Natural killer cell (primary cell): ENCODE results near the gene ARHGAP6. TPM values are rescaled to one million over a fixed set of nuclear protein-coding genes. Genes with fewer than 3 reads are reported as not detected.

Experiments used
- ATAC-seq, 3 donors: fragments of 150-1000 bp in 2 of 3; fragments of 200-7000 bp in 1 of 3; cut with Tn5 transposase; 1 replicate in 1 of 3; 2 replicates in 2 of 3; pipeline ENCODE4 v1.10.0; 2021; ENCODE audit warnings: mild to moderate bottlenecking in 2 of 3, moderate library complexity in 2 of 3
- DNase-seq, 2 donors: peaks; one replicate each; pipeline versions ENCODE4 v3.0.0 to v3.0.0-alpha.2; 2013 to 2021; ENCODE audit warnings: mixed read lengths in 1 of 2
- H3K27ac ChIP-seq: one replicate; pipeline ENCODE4 v1.5.1; 2013; ENCODE audit warnings: mild to moderate bottlenecking, low read length
- H3K27me3 ChIP-seq: one replicate; pipeline ENCODE4 v1.6.1; 2013; ENCODE audit warnings: low read length; ENCODE audit not compliant: control insufficient read depth, insufficient read depth
- H3K36me3 ChIP-seq: one replicate; pipeline ENCODE4 v1.6.1; 2013; ENCODE audit warnings: low read length; ENCODE audit not compliant: control insufficient read depth, insufficient read depth
- H3K4me1 ChIP-seq: one replicate; pipeline ENCODE4 v1.6.1; 2013; ENCODE audit warnings: low read length; ENCODE audit not compliant: control insufficient read depth, insufficient read depth
- H3K4me3 ChIP-seq: one replicate; pipeline ENCODE4 v1.5.1; 2013; ENCODE audit warnings: low read length
- H3K9me3 ChIP-seq: one replicate; pipeline ENCODE4 v1.6.1; 2013; ENCODE audit warnings: low read length; ENCODE audit not compliant: control insufficient read depth, insufficient read depth
- H3K27ac Mint-ChIP-seq, 2 donors: one replicate each; pipeline ENCODE4 v1.8.0; 2022; ENCODE audit warnings: mild to moderate bottlenecking in 2 of 2, mixed read lengths in 2 of 2, moderate library complexity in 1 of 2
- H3K27me3 Mint-ChIP-seq, 2 donors: one replicate each; pipeline ENCODE4 v1.8.0; 2022; ENCODE audit warnings: low read depth in 2 of 2, mixed read lengths in 2 of 2
- H3K36me3 Mint-ChIP-seq: one replicate; pipeline ENCODE4 v1.8.0; 2022; ENCODE audit warnings: mixed read lengths
- H3K4me1 Mint-ChIP-seq, 2 donors: one replicate each; pipeline ENCODE4 v1.8.0; 2022; ENCODE audit warnings: mixed read lengths in 2 of 2
- H3K4me3 Mint-ChIP-seq: one replicate; pipeline ENCODE4 v1.8.0; 2022; ENCODE audit warnings: mild to moderate bottlenecking, moderate library complexity, mixed read lengths
- H3K9me3 Mint-ChIP-seq, 2 donors: one replicate each; pipeline ENCODE4 v1.8.0; 2022; ENCODE audit warnings: mixed read lengths in 2 of 2
- WGBS: methylation state at CpG from one replicate; pipeline ENCODE4 v1.1.7; 2013; ENCODE audit warnings: missing lambda C conversion rate; ENCODE audit not compliant: insufficient coverage; 5-methylcytosine and 5-hydroxymethylcytosine counted together
- intact Hi-C: fragments of 100-400 bp; cut with micrococcal nuclease; formaldehyde crosslinking; loops from one replicate; pipeline ENCODE4 v1.14.2; 2022
- total RNA-seq, 4 donors: library from RNA; stranded (reverse); fragments of 120-200 nt in 1 of 4; gene quantifications; one replicate each; pipeline versions ENCODE4 v1.2.3 to v1.2.4, GENCODE V29; 2013 to 2022
- TF ChIP-seq, protein P1 (sequence below): fragments of 200-600 bp; IDR thresholded peaks from one replicate; pipeline ENCODE4 v1.8.0; 2022; ENCODE audit warnings: antibody characterized with exemption

The ARHGAP6 gene
- total RNA-seq, 3 donors from 2014 or later (not counting 1 experiment from before 2014, with no cell fraction given): 0.32 to 1.9 (median 1.8) TPM

DNA sequence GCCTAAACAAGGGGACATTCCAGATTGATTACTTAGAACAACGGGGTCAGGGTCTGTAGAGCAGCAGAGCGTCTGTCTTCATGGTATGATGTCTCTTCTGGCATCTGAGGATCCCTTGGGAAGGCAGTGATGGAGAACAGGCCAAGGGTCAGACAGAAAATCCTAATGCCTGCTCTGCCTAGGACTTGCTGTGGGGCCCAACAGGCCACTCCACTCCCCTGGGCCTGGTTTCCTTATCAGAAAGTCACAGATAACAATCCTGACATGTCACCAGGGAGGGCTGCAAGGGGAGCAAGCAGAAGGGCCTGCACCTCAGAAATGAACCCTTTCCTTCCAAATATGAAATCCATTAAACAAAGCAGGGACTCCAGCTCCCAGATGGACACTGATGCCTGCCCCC, 21.4 kb upstream of the ARHGAP6 start:
- H3K4me1 Mint-ChIP-seq: no peaks in the 10 kb centered on the region
- DNase-seq: no peak
- peaks cover 6 to 7% of the 10 kb centered on the region in 2 donors for H3K27me3 Mint-ChIP-seq
- Histone ChIP-seq H3K36me3 (no peaks in the 10 kb centered on the region), H3K9me3 (no peaks in the 10 kb centered on the region), H3K27ac (no peak overlapping the region), H3K4me1 (no peaks in the 10 kb centered on the region), H3K27me3 (no peaks in the 10 kb centered on the region), H3K4me3 (no peak overlapping the region)
- ATAC-seq: no peak
- 64% methylated on average over 2 of the region's 2 CpGs for WGBS
- intact Hi-C loops: no loop called here
- TF ChIP-seq, protein P1, sequence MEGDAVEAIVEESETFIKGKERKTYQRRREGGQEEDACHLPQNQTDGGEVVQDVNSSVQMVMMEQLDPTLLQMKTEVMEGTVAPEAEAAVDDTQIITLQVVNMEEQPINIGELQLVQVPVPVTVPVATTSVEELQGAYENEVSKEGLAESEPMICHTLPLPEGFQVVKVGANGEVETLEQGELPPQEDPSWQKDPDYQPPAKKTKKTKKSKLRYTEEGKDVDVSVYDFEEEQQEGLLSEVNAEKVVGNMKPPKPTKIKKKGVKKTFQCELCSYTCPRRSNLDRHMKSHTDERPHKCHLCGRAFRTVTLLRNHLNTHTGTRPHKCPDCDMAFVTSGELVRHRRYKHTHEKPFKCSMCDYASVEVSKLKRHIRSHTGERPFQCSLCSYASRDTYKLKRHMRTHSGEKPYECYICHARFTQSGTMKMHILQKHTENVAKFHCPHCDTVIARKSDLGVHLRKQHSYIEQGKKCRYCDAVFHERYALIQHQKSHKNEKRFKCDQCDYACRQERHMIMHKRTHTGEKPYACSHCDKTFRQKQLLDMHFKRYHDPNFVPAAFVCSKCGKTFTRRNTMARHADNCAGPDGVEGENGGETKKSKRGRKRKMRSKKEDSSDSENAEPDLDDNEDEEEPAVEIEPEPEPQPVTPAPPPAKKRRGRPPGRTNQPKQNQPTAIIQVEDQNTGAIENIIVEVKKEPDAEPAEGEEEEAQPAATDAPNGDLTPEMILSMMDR: no peak
- no peak overlapping the region for H3K4me3 Mint-ChIP-seq
- H3K9me3 Mint-ChIP-seq: peaks cover 0 to 2% of the 10 kb centered on the region in 2 donors
- no peaks in the 10 kb centered on the region for H3K36me3 Mint-ChIP-seq
- no peak overlapping the region for H3K27ac Mint-ChIP-seq

DNA sequence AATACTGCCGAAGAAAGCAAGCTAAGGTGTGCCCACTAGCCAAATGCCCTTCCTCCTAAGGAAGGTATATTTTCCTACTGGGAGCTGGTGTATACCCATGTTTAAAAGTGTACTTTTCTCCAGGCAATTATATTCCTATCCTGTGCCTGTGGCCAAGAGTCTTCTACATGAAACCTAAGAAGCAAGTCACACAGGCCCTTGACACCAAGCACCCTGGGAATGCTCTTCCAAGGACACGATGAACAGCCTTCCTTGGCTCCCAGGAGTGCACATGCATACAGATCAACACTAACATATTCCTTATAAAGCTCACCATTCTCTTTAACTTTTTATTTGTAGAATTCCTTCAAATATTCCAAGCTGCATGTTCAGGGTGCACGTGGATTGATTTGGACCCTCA, 17.3 kb upstream of the ARHGAP6 start:
- Mint-ChIP-seq H3K4me1 (no peaks in the 10 kb centered on the region), H3K27ac (no peak overlapping the region), H3K36me3 (no peaks in the 10 kb centered on the region), H3K9me3 (peaks cover 0 to 2% of the 10 kb centered on the region in 2 donors), H3K27me3 (peaks cover 0 to 10% of the 10 kb centered on the region in 2 donors), H3K4me3 (no peak overlapping the region)
- WGBS: 77% methylated on average over 1 of the region's 3 CpGs
- Histone ChIP-seq H3K27me3 (no peaks in the 10 kb centered on the region), H3K27ac (no peak overlapping the region), H3K36me3 (no peaks in the 10 kb centered on the region), H3K4me3 (no peak overlapping the region), H3K4me1 (no peaks in the 10 kb centered on the region), H3K9me3 (no peaks in the 10 kb centered on the region)
- intact Hi-C loops: no loop called here
- no peak for ATAC-seq
- DNase-seq: no peak
- TF ChIP-seq, protein P1: no peak

DNA sequence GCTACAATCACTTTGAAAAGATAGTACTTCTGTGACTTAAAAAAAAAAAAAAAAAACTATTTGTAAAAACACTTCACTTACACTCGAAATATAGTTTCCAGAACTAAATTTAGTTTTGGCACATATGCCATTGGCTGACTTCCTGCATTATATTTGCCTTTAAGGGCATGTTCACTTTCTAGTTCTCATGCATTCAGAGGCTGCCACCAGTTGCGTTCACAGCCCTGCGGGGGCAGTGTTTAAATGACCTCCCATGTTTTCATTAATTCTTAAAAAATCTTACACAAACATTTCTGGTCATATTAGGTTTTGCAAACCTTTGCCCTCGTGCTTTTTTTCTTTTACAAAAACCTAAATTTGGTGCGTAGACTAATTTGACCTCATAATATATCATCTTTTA, 12.4 kb upstream of the ARHGAP6 start:
- ATAC-seq (no peak), DNase-seq (peak in 1 of 2 donors; percentile 2)
- Mint-ChIP-seq H3K27me3 (peaks cover 0 to 5% of the 10 kb centered on the region in 2 donors), H3K36me3 (no peaks in the 10 kb centered on the region), H3K4me3 (no peak overlapping the region), H3K27ac (no peak overlapping the region), H3K9me3 (no peaks in the 10 kb centered on the region), H3K4me1 (no peaks in the 10 kb centered on the region)
- no peaks in the 10 kb centered on the region for H3K36me3 ChIP-seq
- H3K4me1 ChIP-seq: no peaks in the 10 kb centered on the region
- 58% methylated on average over 5 of the region's 5 CpGs for WGBS
- intact Hi-C loops: no loop called here
- no peak overlapping the region for H3K27ac ChIP-seq
- no peaks in the 10 kb centered on the region for H3K27me3 ChIP-seq
- no peaks in the 10 kb centered on the region for H3K9me3 ChIP-seq
- TF ChIP-seq, protein P1: no peak
- no peak overlapping the region for H3K4me3 ChIP-seq

DNA sequence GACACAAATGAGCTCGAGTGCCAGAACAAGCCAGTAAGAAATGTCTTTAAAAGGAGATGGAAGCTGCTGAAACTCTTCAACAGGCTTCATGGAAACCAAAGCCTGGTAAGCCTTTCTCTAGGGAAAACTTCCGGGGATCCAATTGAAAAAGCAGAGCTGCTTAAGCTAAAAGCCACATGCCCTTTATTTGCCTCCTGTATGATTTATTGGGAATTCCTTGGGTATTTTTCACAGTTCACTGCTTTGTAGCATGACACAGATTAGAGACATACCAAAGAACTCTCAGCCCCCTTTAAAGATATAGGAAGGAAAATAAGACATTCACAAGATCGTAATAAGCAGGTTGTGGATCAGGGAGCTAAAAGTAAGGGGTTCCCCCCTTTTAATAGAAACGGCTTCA, 6.5 kb upstream of the ARHGAP6 start:
- intact Hi-C loops: no loop called here
- Histone ChIP-seq H3K27me3 (no peaks in the 10 kb centered on the region), H3K36me3 (no peaks in the 10 kb centered on the region), H3K4me3 (no peak overlapping the region), H3K9me3 (no peaks in the 10 kb centered on the region), H3K4me1 (no peaks in the 10 kb centered on the region), H3K27ac (no peak overlapping the region)
- Mint-ChIP-seq H3K27ac (no peak overlapping the region), H3K9me3 (no peaks in the 10 kb centered on the region), H3K4me3 (no peak overlapping the region), H3K4me1 (no peaks in the 10 kb centered on the region), H3K36me3 (no peaks in the 10 kb centered on the region), H3K27me3 (peaks cover 13 to 39% of the 10 kb centered on the region in 2 donors)
- DNase-seq (no peak), ATAC-seq (no peak)
- WGBS: 72% methylated on average over 4 of the region's 4 CpGs
- TF ChIP-seq, protein P1: no peak
